ENCODE results near the gene ARFGEF3. TPM values are rescaled to one million over a fixed set of nuclear protein-coding genes. Genes with fewer than 3 reads are reported as not detected.
"Not testable (repeated sequence)": the region's sequence is repeated elsewhere in the genome, so short reads cannot be mapped to it uniquely, and the experiment has no call there.

ARFGEF3 gene
- total RNA-seq, 1 donor from 2014 or later = 0.18 TPM

- no peak for ATAC-seq
These were observed 179.4 kb downstream of the ARFGEF3 start for GRCh38 chr6:138341176-138341575.

GRCh38 chr6:138343112-138343511, 181.4 kb downstream of the ARFGEF3 start:
- no peak for ATAC-seq
- no peak for DNase-seq (ENCODE audit: low spot score)

More at GRCh38 chr6:138341176-138341575, 179.4 kb downstream of the ARFGEF3 start:
- DNase-seq (ENCODE audit: low spot score) = no peak

GRCh38 chr6:138345565-138346285, 184.0 kb downstream of the ARFGEF3 start:
- ATAC-seq (no peak), DNase-seq (ENCODE audit: low spot score) (no peak)

GRCh38 chr6:138346302-138347195, 184.8 kb downstream of the ARFGEF3 start:
- DNase-seq (ENCODE audit: low spot score) (no peak), ATAC-seq (peak; percentile 15)

- no peak for DNase-seq (ENCODE audit: low spot score)
- ATAC-seq = no peak
These were observed 186.1 kb downstream of the ARFGEF3 start for GRCh38 chr6:138347864-138348263.

- no peak for DNase-seq (ENCODE audit: low spot score)
- no peak for ATAC-seq
These were observed 188.2 kb downstream of the ARFGEF3 start for GRCh38 chr6:138349891-138350290.

- no peak for DNase-seq (ENCODE audit: low spot score)
- ATAC-seq = no peak
These were observed 196.2 kb downstream of the ARFGEF3 start for GRCh38 chr6:138357928-138358327.

- not testable (repeated sequence) for DNase-seq (ENCODE audit: low spot score); ATAC-seq
These were observed 206.9 kb downstream of the ARFGEF3 start for GRCh38 chr6:138368684-138369083.

- DNase-seq (ENCODE audit: low spot score) = no peak
- peak; percentile 39 for ATAC-seq
These were observed 209.1 kb downstream of the ARFGEF3 start for GRCh38 chr6:138370631-138371451.

GRCh38 chr6:138371452-138371711, 209.6 kb downstream of the ARFGEF3 start:
- DNase-seq (ENCODE audit: low spot score) = peak; percentile 76
- ATAC-seq = peak; percentile 95

- no peak for DNase-seq (ENCODE audit: low spot score)
- peak; percentile 69 for ATAC-seq
These were observed 210.0 kb downstream of the ARFGEF3 start for GRCh38 chr6:138371720-138372119.

GRCh38 chr6:138372711-138373463, 211.1 kb downstream of the ARFGEF3 start:
- ATAC-seq (peak; percentile 42), DNase-seq (ENCODE audit: low spot score) (no peak)

- ATAC-seq (no peak), DNase-seq (ENCODE audit: low spot score) (no peak)
These were observed 212.5 kb downstream of the ARFGEF3 start for GRCh38 chr6:138374230-138374629.

- DNase-seq (ENCODE audit: low spot score) (no peak), ATAC-seq (no peak)
These were observed 213.1 kb downstream of the ARFGEF3 start for GRCh38 chr6:138374815-138375214.

GRCh38 chr6:138377042-138377441, 215.3 kb downstream of the ARFGEF3 start:
- no peak for DNase-seq (ENCODE audit: low spot score)
- no peak for ATAC-seq

- DNase-seq (ENCODE audit: low spot score) = peak; percentile 66
- ATAC-seq = peak; percentile 92
These were observed 216.1 kb downstream of the ARFGEF3 start, which contains the start of gene SMIM28 for GRCh38 chr6:138377844-138378243. TSS of gene SMIM28 (plus strand) at chr6:138377905. CDS start at chr6:138378073, 168 bp downstream.

GRCh38 chr6:138378463-138378862, 216.7 kb downstream of the ARFGEF3 start:
- peak; percentile 34 for ATAC-seq
- no peak for DNase-seq (ENCODE audit: low spot score)

- ATAC-seq = no peak
- DNase-seq (ENCODE audit: low spot score) = no peak
These were observed 220.9 kb downstream of the ARFGEF3 start for GRCh38 chr6:138382498-138383265.

GRCh38 chr6:138383776-138384175, 222.0 kb downstream of the ARFGEF3 start:
- DNase-seq (ENCODE audit: low spot score) (no peak), ATAC-seq (no peak)

- DNase-seq (ENCODE audit: low spot score) (no peak), ATAC-seq (peak; percentile 57)
These were observed 225.2 kb downstream of the ARFGEF3 start for GRCh38 chr6:138386897-138387296.

Data from left lobe of liver (tissue), 2 donors.